Common myeloid progenitor, CD34-positive (primary cell): Measurements from ENCODE around the gene SORCS1.

Experiments used
- CTCF ChIA-PET: fragments of 350-600 bp; sonication (Branson Sonifier 250); formaldehyde crosslinking; loops from one replicate; lab custom pipeline; 2021; ENCODE audit warnings: antibody characterized with exemption; lab: Charles Lee
- POLR2A ChIA-PET: fragments of 350-600 bp; sonication (Branson Sonifier 250); formaldehyde crosslinking; loops from one replicate; lab custom pipeline; 2021; ENCODE audit warnings: antibody characterized with exemption; lab: Charles Lee
- DNase-seq, 3 donors: peaks; one replicate each; pipeline versions ENCODE4 v3.0.0 to v3.0.0-alpha.2; 2013
- H3K27ac ChIP-seq, 2 experiments: 1 replicate in 1 of 2; 2 replicates in 1 of 2; pipeline ENCODE4 v1.7.0; 2013; ENCODE audit warnings: inconsistent platforms in 2 of 2, low read length in 2 of 2, mild to moderate bottlenecking in 2 of 2, low read depth in 1 of 2, moderate library complexity in 1 of 2; ENCODE audit not compliant: severe bottlenecking in 2 of 2, insufficient read depth in 1 of 2, poor library complexity in 1 of 2
- H3K27me3 ChIP-seq, 5 experiments: replicated peaks in 2 of 5; 1 replicate in 3 of 5; 2 replicates in 2 of 5; pipeline versions ENCODE4 v1.6.1 to v1.7.0; 2013; ENCODE audit warnings: low read length in 4 of 5, mild to moderate bottlenecking in 2 of 5, moderate library complexity in 2 of 5, inconsistent platforms in 1 of 5; ENCODE audit not compliant: insufficient read depth in 5 of 5, control insufficient read depth in 4 of 5
- H3K36me3 ChIP-seq, 4 experiments: 1 replicate in 2 of 4; 2 replicates in 2 of 4; pipeline versions ENCODE4 v1.6.1 to v1.7.0; 2013; ENCODE audit warnings: low read length in 3 of 4, control low read depth in 1 of 4, mild to moderate bottlenecking in 1 of 4; ENCODE audit not compliant: control insufficient read depth in 4 of 4, insufficient read depth in 4 of 4
- H3K4me1 ChIP-seq, 4 experiments: 1 replicate in 3 of 4; 2 replicates in 1 of 4; pipeline versions ENCODE4 v1.6.1 to v1.7.1; 2013; ENCODE audit warnings: low read length in 3 of 4, mild to moderate bottlenecking in 3 of 4, control low read depth in 1 of 4, inconsistent platforms in 1 of 4, moderate library complexity in 1 of 4; ENCODE audit not compliant: control insufficient read depth in 4 of 4, insufficient read depth in 4 of 4; ENCODE audit errors: control extremely low read depth in 1 of 4
- H3K4me3 ChIP-seq, 7 experiments: 1 replicate in 4 of 7; 2 replicates in 3 of 7; pipeline versions ENCODE4 v1.5.1 to v1.7.0; 2013; ENCODE audit warnings: mild to moderate bottlenecking in 7 of 7, low read length in 6 of 7, moderate library complexity in 6 of 7, inconsistent platforms in 2 of 7, low read depth in 2 of 7, control low read depth in 1 of 7; ENCODE audit not compliant: insufficient read depth in 4 of 7, control insufficient read depth in 1 of 7; ENCODE audit errors: extremely low read depth in 1 of 7
- H3K9me3 ChIP-seq, 5 experiments: 1 replicate in 4 of 5; 2 replicates in 1 of 5; pipeline versions ENCODE4 v1.6.1 to v1.7.1; 2013; ENCODE audit warnings: low read length in 4 of 5, mild to moderate bottlenecking in 2 of 5, inconsistent platforms in 1 of 5, low read depth in 1 of 5, moderate library complexity in 1 of 5; ENCODE audit not compliant: control insufficient read depth in 4 of 5, insufficient read depth in 2 of 5; ENCODE audit errors: control extremely low read depth in 1 of 5
- WGBS: methylation state at CpG from one replicate; pipeline ENCODE4 v1.1.5; 2013; ENCODE audit not compliant: insufficient coverage; 5-methylcytosine and 5-hydroxymethylcytosine counted together

Gene SORCS1

DNA sequence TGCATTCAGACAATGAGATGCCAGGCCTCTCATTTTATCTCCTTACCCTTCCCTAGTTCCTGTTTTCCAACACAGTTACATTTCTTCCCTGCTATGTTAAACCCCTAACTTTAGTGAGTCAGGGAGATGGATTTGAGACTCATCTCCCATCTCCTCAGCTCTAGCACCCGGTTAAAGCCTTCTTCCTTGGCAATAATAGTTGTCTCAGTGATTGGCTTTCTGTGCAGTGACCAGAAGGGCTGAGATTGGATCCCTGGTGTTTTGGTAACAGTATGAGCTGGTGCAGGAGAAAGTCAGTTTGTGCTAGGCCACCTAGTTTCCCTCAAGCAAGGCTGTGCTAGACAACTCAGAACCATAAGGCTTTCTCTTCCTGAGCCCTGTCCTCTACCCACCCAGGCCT lies 212.5 kb downstream of the SORCS1 start:
- POLR2A ChIA-PET, result no interaction called here
- Histone ChIP-seq H3K27me3 (peaks cover 0 to 3% (median 0%) of the 10 kb centered on the region in 5 experiments), H3K27ac (no peak overlapping the region), H3K4me3 (no peak overlapping the region), H3K36me3 (no peaks in the 10 kb centered on the region), H3K4me1 (peaks cover 0 to 3% (median 0%) of the 10 kb centered on the region in 4 experiments), H3K9me3 (peaks cover 0 to 6% (median 0%) of the 10 kb centered on the region in 5 experiments)
- no CpG with 5 or more reads among the region's 1 CpG for WGBS
- CTCF ChIA-PET, result no interaction called here
- DNase-seq, result no peak

DNA sequence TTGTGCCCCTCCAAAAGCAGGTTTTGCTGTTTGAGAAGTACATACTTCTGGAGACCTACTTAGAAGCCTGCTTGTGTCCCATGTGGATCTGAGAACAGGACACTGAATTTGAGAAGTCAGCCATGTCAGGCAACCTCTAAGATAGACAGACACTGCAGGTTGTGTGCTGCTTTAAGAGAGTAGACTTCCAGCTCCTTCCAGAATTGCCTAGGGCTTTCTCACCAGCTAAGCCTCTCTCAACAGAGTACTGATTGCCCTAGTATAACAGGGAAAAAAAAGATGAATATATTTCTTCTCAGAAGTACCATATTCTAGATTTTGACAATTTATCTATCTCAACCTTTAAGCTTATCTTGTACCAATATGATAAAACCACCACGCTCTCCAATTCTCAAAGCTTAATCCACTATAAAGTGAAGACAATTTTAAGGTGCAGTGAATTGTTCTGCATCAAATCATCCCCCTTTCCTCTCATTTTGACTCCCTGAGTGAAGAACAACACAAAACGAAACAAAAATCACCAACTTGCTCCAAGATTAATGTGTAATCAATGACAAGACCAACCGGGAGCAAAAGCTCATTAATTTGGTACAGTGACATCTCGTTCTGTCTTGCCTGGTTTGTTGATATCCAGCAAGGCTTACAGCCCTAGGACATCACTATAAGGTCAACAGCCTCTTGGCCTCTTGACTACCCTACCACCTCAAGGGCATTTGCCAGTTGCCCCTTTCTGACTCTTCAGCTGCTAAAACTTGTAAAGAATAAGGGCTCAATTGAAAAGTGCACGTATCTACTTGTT lies 214.6 kb downstream of the SORCS1 start:
- WGBS, result 96% methylated on average over 4 of the region's 5 CpGs
- Histone ChIP-seq H3K4me1 (no peaks in the 10 kb centered on the region), H3K27me3 (peaks cover 0 to 3% (median 0%) of the 10 kb centered on the region in 5 experiments), H3K9me3 (peaks cover 0 to 6% (median 0%) of the 10 kb centered on the region in 5 experiments), H3K36me3 (no peaks in the 10 kb centered on the region), H3K4me3 (no peak overlapping the region), H3K27ac (no peak overlapping the region)
- no peak for DNase-seq
- ChIA-PET POLR2A (no interaction called here), CTCF (interaction anchor here (1.3 kb wide), 1 partner anchor 39 kb away, joined by 3 read pairs; no protein-coding TSS in a partner anchor)

DNA sequence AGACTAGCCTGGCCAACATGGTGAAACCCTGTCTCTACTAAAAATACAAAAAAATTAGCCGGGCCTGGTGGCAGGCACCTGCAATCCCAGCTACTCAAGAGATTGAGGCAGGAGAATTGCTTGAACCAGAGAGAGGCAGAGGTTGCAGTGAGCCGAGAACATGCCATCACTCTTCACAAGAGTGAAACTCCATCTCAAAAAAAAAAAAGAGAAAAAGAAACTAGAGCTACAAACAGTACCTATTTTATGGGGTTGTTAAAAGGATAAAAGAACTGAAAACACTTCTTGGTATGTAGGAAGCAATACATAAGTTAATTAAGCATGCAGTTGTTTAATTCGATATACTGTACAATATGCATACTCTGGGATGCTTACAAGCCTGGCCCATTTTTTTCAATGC lies 216.9 kb downstream of the SORCS1 start:
- H3K36me3 ChIP-seq, result no peaks in the 10 kb centered on the region
- no peaks in the 10 kb centered on the region for H3K4me1 ChIP-seq
- H3K27ac ChIP-seq, result no peak overlapping the region
- no CpG with 5 or more reads among the region's 3 CpGs for WGBS
- ChIA-PET CTCF (no interaction called here), POLR2A (no interaction called here)
- H3K27me3 ChIP-seq, result peaks cover 0 to 3% (median 0%) of the 10 kb centered on the region in 5 experiments
- DNase-seq, result no peak
- peaks cover 0 to 6% (median 0%) of the 10 kb centered on the region in 5 experiments for H3K9me3 ChIP-seq
- H3K4me3 ChIP-seq, result no peak overlapping the region

DNA sequence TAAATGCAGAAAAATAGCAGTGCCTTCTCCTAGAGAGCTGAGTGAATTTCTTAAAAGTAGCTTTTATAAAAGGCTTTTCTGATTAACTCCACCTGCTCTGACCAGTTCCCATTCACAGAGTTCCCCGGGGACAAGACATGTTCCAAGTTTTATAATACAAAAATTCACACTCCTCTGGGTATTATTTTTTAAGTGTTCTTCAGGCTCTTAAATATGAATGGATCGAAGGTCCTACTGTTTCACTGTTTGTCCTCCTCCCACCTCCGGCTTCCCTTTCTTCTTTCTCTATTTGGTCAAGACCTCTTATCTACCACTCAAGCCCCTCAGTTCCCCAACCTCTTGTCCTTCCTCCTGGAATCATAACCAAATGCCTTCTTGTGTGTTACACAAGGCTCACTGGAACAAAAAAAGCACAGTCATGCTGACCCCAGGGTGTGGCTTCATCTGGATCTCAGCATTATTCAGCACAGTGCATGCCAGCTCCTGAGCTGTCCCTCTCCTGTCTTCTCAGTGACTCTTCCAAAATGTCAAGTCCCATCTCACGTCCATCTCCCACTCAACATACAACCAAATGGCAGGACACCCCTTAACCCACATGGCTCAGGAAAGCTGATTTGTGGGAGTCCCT lies 222.4 kb downstream of the SORCS1 start:
- Histone ChIP-seq H3K27ac (no peak overlapping the region), H3K4me1 (peaks cover 0 to 4% (median 0%) of the 10 kb centered on the region in 4 experiments), H3K4me3 (no peak overlapping the region), H3K27me3 (peaks cover 0 to 7% (median 0%) of the 10 kb centered on the region in 5 experiments), H3K36me3 (no peaks in the 10 kb centered on the region), H3K9me3 (no peaks in the 10 kb centered on the region)
- POLR2A ChIA-PET, result no interaction called here
- CTCF ChIA-PET, result interaction anchor here (1.2 kb wide), 1 partner anchor 16 kb away, joined by 4 read pairs; no protein-coding TSS in a partner anchor
- 90% methylated on average over 2 of the region's 4 CpGs for WGBS
- DNase-seq, result peak in 2 of 3 donors; percentile 27 to 39

DNA sequence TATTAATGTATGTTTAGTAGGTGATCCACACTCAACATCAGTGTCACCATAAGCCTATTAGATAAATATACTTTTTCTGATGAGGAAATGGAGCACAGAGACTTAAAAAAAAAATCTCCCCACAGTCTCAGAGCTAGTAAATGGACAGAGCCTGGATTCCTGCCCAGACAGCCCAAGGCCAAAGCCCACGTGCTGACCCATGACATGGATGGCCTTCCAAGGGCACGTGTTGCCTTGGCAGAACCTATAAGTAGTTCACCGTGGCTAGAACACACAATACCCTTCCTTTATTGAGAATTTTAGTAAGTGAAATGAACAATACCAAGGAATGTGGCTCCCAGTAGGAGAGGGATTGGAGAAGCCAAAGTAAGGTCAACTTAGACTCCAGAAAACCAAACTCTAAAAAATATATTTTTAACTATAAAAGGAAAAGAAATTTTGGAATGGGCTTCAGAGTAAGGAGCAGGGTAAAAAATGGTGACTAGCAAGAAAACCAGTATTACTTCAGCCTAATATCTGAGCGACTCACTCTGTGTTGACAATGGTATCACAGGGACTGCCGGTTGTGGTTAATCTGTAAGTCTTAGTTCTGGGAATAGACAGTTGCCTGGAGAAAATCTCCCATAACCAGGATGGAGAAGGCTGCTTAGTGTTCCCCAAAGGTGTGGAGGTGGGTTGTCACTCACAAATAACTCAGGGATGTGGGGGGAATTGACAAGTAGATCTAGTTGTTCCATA lies 223.0 kb downstream of the SORCS1 start:
- H3K9me3 ChIP-seq, result no peaks in the 10 kb centered on the region
- POLR2A ChIA-PET, result no interaction called here

DNA sequence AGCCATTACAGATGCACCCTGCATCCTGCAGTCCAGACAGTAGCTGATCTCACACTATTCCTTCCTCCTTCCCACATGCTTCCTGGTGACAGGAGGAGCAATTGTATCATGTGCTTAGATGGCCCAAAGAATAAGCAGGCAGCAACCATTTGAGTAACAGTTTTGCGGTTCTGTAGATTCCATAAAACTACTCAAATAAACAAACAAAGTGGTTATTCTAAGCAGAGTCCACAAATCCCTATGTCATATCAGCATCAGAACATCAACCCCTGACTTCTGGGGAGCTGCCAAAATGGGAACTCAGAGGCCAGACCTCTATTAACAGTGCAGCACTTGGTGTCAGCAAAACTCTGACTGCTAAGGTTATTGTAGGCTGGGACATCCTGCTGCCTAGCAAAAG lies 226.0 kb downstream of the SORCS1 start:
- CTCF ChIA-PET, result no interaction called here
- 100% methylated on average over 1 of the region's 1 CpG for WGBS
- no peak overlapping the region for H3K4me3 ChIP-seq
- H3K27ac ChIP-seq, result no peak overlapping the region
- H3K4me1 ChIP-seq, result peaks cover 9 to 18% (median 11%) of the 10 kb centered on the region in 4 experiments
- no peak for DNase-seq
- no peaks in the 10 kb centered on the region for H3K36me3 ChIP-seq
- H3K9me3 ChIP-seq, result no peaks in the 10 kb centered on the region
- POLR2A ChIA-PET, result no interaction called here
- H3K27me3 ChIP-seq, result peaks cover 0 to 7% (median 0%) of the 10 kb centered on the region in 5 experiments

More for the DNA sequence above, 223.0 kb downstream of the SORCS1 start:
- 100% methylated on average over 1 of the region's 5 CpGs for WGBS
- Histone ChIP-seq H3K27ac (no peak overlapping the region), H3K4me1 (peaks cover 0 to 6% (median under 1%) of the 10 kb centered on the region in 4 experiments), H3K36me3 (no peaks in the 10 kb centered on the region), H3K4me3 (no peak overlapping the region), H3K27me3 (peaks cover 0 to 7% (median 0%) of the 10 kb centered on the region in 5 experiments)
- DNase-seq, result no peak
- CTCF ChIA-PET, result interaction anchor here (1.2 kb wide), 1 partner anchor 17 kb away, joined by 4 read pairs; no protein-coding TSS in a partner anchor
